DND-41 (cell line): ENCODE data around the gene CSNK2A1.

Source experiments
- ATAC-seq: fragments of 200-7000 bp; cut with Tn5 transposase; 3 replicates; pipeline ENCODE4 v1.9.1; 2021; ENCODE audit warnings: low read depth; ENCODE audit not compliant: insufficient read depth
- DNase-seq: peaks from one replicate; pipeline ENCODE4 v3.0.0-alpha.2; 2020
- H2AFZ ChIP-seq: 2 replicates; pipeline ENCODE4 v1.6.0; 2012; ENCODE audit warnings: low read depth, low read length
- H3K27ac ChIP-seq: 2 replicates; pipeline ENCODE4 v1.5.1; 2012; ENCODE audit warnings: low read length, inconsistent platforms
- H3K27me3 ChIP-seq: fragments of 200-600 bp; sonication (generic); 2 replicates; pipeline ENCODE4 v1.6.0; 2012; ENCODE audit warnings: low read length, mild to moderate bottlenecking, inconsistent platforms; ENCODE audit not compliant: insufficient read depth, poor library complexity
- H3K36me3 ChIP-seq: 2 replicates; pipeline ENCODE4 v1.5.1; 2012; ENCODE audit warnings: low read length, inconsistent platforms; ENCODE audit not compliant: insufficient read depth
- H3K4me1 ChIP-seq: 2 replicates; pipeline ENCODE4 v1.5.1; 2012; ENCODE audit warnings: mild to moderate bottlenecking, low read length; ENCODE audit not compliant: insufficient read depth
- H3K4me2 ChIP-seq: 2 replicates; pipeline ENCODE4 v1.6.0; 2012; ENCODE audit warnings: mild to moderate bottlenecking, moderate library complexity, low read length, inconsistent platforms; ENCODE audit not compliant: insufficient read depth
- H3K4me3 ChIP-seq, 2 experiments: fragments of 200-600 bp in 1 of 2; shearing (Covaris generic) in 1 of 2; 2 replicates each; pipeline ENCODE4 v1.5.1; 2012 to 2016; ENCODE audit warnings: inconsistent platforms in 2 of 2, low read length in 2 of 2, mild to moderate bottlenecking in 2 of 2, low read depth in 1 of 2, moderate library complexity in 1 of 2
- H3K79me2 ChIP-seq: 2 replicates; pipeline ENCODE4 v1.6.0; 2012; ENCODE audit warnings: low read length, inconsistent platforms; ENCODE audit not compliant: insufficient read depth
- H3K9ac ChIP-seq: 2 replicates; pipeline ENCODE4 v1.6.0; 2012; ENCODE audit warnings: low read depth, mild to moderate bottlenecking, inconsistent platforms, low read length, moderate library complexity
- H3K9me3 ChIP-seq: 2 replicates; pipeline ENCODE4 v1.5.1; 2012; ENCODE audit warnings: low read length, moderate library complexity, mild to moderate bottlenecking, inconsistent platforms; ENCODE audit not compliant: insufficient read depth, severe bottlenecking
- H4K20me1 ChIP-seq: 2 replicates; pipeline ENCODE4 v1.6.0; 2012; ENCODE audit warnings: low read length; ENCODE audit not compliant: insufficient read depth
- EZH2 ChIP-seq: IDR thresholded peaks from 3 replicates; pipeline ENCODE4 v1.6.1; 2012; ENCODE audit warnings: borderline replicate concordance, low read depth, mild to moderate bottlenecking, moderate library complexity, low read length, inconsistent platforms; ENCODE audit not compliant: severe bottlenecking
- TF ChIP-seq, protein P1 (sequence below): IDR thresholded peaks from 2 replicates; pipeline ENCODE4 v1.5.1; 2012; ENCODE audit warnings: borderline replicate concordance, low read length, moderate library complexity, mild to moderate bottlenecking; ENCODE audit not compliant: poor library complexity, severe bottlenecking; ENCODE audit errors: extremely low read depth

CSNK2A1 gene

DNA sequence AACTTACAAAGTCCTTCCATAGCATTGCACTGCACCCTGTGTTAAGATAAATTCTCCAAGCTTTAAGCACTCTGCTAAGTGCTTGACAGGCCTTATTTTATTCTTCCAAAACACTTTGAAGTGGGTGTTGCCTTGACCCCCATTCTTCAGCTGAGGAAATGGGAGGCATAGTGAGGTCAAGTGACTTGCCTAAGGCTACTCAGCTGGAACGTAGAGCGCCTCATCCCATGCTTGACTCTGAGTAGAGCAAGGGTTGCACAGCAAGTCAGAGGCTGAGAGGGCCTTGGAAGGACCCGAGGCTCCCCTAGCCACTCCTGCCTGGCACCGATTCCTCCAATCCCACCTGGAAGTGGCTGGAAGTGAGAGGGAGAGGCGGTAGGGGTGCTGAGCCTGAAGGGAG is 19.6 kb upstream of the CSNK2A1 start:
- H3K4me3 ChIP-seq: no peak overlapping the region
- H3K4me2 ChIP-seq: no peak overlapping the region
- no peak for DNase-seq
- no peak overlapping the region for H3K9ac ChIP-seq
- H3K27me3 ChIP-seq: peaks cover 11% of the 10 kb centered on the region
- H3K79me2 ChIP-seq: no peaks in the 10 kb centered on the region
- no peak overlapping the region for H2AFZ ChIP-seq
- H3K9me3 ChIP-seq: no peaks in the 10 kb centered on the region
- no peaks in the 10 kb centered on the region for H3K4me1 ChIP-seq
- no peaks in the 10 kb centered on the region for H3K36me3 ChIP-seq
- no peak overlapping the region for H3K27ac ChIP-seq
- TF ChIP-seq, protein P1, sequence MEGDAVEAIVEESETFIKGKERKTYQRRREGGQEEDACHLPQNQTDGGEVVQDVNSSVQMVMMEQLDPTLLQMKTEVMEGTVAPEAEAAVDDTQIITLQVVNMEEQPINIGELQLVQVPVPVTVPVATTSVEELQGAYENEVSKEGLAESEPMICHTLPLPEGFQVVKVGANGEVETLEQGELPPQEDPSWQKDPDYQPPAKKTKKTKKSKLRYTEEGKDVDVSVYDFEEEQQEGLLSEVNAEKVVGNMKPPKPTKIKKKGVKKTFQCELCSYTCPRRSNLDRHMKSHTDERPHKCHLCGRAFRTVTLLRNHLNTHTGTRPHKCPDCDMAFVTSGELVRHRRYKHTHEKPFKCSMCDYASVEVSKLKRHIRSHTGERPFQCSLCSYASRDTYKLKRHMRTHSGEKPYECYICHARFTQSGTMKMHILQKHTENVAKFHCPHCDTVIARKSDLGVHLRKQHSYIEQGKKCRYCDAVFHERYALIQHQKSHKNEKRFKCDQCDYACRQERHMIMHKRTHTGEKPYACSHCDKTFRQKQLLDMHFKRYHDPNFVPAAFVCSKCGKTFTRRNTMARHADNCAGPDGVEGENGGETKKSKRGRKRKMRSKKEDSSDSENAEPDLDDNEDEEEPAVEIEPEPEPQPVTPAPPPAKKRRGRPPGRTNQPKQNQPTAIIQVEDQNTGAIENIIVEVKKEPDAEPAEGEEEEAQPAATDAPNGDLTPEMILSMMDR: no peak
- no peak for TF ChIP-seq EZH2
- no peak for ATAC-seq
- H4K20me1 ChIP-seq: no peaks in the 10 kb centered on the region

DNA sequence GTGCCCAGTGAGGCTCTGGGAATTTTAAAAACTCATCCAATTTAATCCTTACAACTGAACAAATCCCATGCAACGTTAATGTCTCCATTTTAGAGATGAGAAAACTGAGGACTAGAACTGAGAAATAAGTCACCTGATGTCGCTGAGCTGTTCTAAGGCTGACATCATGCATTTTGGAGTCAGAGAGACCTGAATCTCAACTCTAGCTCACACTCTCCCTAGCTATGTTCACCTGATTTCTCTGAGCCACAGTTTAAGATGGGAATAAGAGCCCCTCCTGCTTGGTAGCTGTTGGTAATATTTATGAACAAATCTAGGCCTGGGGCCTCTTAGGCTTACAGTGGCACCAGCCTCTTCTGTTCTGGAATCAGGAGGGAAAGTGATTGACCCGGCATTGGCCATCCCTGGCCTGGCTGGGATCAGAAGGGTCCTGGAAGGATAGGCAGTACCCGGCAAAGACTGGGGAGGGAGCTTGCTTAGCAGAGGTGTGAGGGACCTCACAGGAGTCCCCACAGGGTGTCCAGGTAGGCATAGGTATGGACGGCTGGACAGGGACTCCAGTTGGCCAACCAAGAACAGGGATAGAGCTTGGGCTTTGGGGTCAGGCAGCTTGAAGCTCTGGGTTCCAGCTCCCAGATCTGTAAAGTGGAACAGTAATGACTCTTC is 18.8 kb upstream of the CSNK2A1 start:
- H3K27me3 ChIP-seq: peaks cover 13% of the 10 kb centered on the region
- TF ChIP-seq, protein P1: no peak
- no peak for TF ChIP-seq EZH2
- no peak overlapping the region for H3K9ac ChIP-seq
- ATAC-seq (no peak), DNase-seq (no peak)
- H3K27ac ChIP-seq: no peak overlapping the region
- H3K4me3 ChIP-seq: no peak overlapping the region
- no peak overlapping the region for H3K4me2 ChIP-seq
- no peaks in the 10 kb centered on the region for H4K20me1 ChIP-seq
- H3K36me3 ChIP-seq: no peaks in the 10 kb centered on the region
- no peaks in the 10 kb centered on the region for H3K9me3 ChIP-seq
- H3K4me1 ChIP-seq: no peaks in the 10 kb centered on the region
- H3K79me2 ChIP-seq: no peaks in the 10 kb centered on the region
- H2AFZ ChIP-seq: no peak overlapping the region

GRCh38 chr20:561437-562231 is 18.0 kb upstream of the CSNK2A1 start:
- Histone ChIP-seq H3K4me1 (no peaks in the 10 kb centered on the region), H3K36me3 (no peaks in the 10 kb centered on the region), H3K79me2 (no peaks in the 10 kb centered on the region), H4K20me1 (no peaks in the 10 kb centered on the region), H3K9me3 (no peaks in the 10 kb centered on the region), H3K4me2 (no peak overlapping the region), H2AFZ (no peak overlapping the region), H3K9ac (no peak overlapping the region), H3K27ac (no peak overlapping the region), H3K4me3 (no peak overlapping the region), H3K27me3 (peaks cover 12% of the 10 kb centered on the region)
- no peak for TF ChIP-seq EZH2
- TF ChIP-seq, protein P1: peak; percentile 94
- DNase-seq (peak; percentile 70), ATAC-seq (peak; percentile 93)
